ENCODE data around the gene SLC5A10. TPM values are rescaled to one million over a fixed set of nuclear protein-coding genes. Genes with fewer than 3 reads are reported as not detected.

SLC5A10 gene
- total RNA-seq, 1 donor from 2014 or later = not detected

GRCh38 chr17:18988546-18989173 lies 36.7 kb downstream of the SLC5A10 start:
- no peak for TF ChIP-seq CTCF (conservative IDR thresholded peaks at IDR 0.05; ENCODE audit: low read depth, low read length)
- DNase-seq (ENCODE audit: low read depth) = peak; percentile 52
- no peak overlapping the region for H3K4me3 ChIP-seq (ENCODE audit: low read depth, low read length)

- no peak overlapping the region for H3K4me3 ChIP-seq (ENCODE audit: low read depth, low read length)
- no peak for TF ChIP-seq CTCF (conservative IDR thresholded peaks at IDR 0.05; ENCODE audit: low read depth, low read length)
- no peak for DNase-seq (ENCODE audit: low read depth)
Observed at GRCh38 chr17:18990331-18990730, 38.4 kb downstream of the SLC5A10 start.

GRCh38 chr17:18991531-18992315 lies 39.8 kb downstream of the SLC5A10 start:
- no peak for TF ChIP-seq CTCF (conservative IDR thresholded peaks at IDR 0.05; ENCODE audit: low read depth, low read length)
- no peak for DNase-seq (ENCODE audit: low read depth)
- H3K4me3 ChIP-seq (ENCODE audit: low read depth, low read length) = no peak overlapping the region

- H3K4me3 ChIP-seq (ENCODE audit: low read depth, low read length) = no peak overlapping the region
- no peak for TF ChIP-seq CTCF (conservative IDR thresholded peaks at IDR 0.05; ENCODE audit: low read depth, low read length)
- no peak for DNase-seq (ENCODE audit: low read depth)
Observed at GRCh38 chr17:18992454-18993130, 40.6 kb downstream of the SLC5A10 start.

GRCh38 chr17:18993905-18994526 lies 42.1 kb downstream of the SLC5A10 start:
- TF ChIP-seq CTCF (conservative IDR thresholded peaks at IDR 0.05; ENCODE audit: low read depth, low read length) = no peak
- DNase-seq (ENCODE audit: low read depth) = no peak
- H3K4me3 ChIP-seq (ENCODE audit: low read depth, low read length) = no peak overlapping the region

- no peak for TF ChIP-seq CTCF (conservative IDR thresholded peaks at IDR 0.05; ENCODE audit: low read depth, low read length)
- no peak for DNase-seq (ENCODE audit: low read depth)
Observed at GRCh38 chr17:18994631-18995030, 42.7 kb downstream of the SLC5A10 start.

More at GRCh38 chr17:18994631-18995030, 42.7 kb downstream of the SLC5A10 start:
- H3K4me3 ChIP-seq (ENCODE audit: low read depth, low read length) = no peak overlapping the region
